AG09319 (cell line): ENCODE results near the gene ARMC5.

Experiments used
- DNase-seq: peaks from one replicate; pipeline ENCODE4 v3.0.0-alpha.2; 2010; ENCODE audit warnings: low read depth; ENCODE audit errors: extremely low read depth
- TF ChIP-seq, protein P1 (sequence below): IDR thresholded peaks from 2 replicates; pipeline ENCODE4 v1.5.1; 2011; ENCODE audit warnings: low read depth, mild to moderate bottlenecking, inconsistent platforms, low read length, moderate library complexity

ARMC5 gene

DNA sequence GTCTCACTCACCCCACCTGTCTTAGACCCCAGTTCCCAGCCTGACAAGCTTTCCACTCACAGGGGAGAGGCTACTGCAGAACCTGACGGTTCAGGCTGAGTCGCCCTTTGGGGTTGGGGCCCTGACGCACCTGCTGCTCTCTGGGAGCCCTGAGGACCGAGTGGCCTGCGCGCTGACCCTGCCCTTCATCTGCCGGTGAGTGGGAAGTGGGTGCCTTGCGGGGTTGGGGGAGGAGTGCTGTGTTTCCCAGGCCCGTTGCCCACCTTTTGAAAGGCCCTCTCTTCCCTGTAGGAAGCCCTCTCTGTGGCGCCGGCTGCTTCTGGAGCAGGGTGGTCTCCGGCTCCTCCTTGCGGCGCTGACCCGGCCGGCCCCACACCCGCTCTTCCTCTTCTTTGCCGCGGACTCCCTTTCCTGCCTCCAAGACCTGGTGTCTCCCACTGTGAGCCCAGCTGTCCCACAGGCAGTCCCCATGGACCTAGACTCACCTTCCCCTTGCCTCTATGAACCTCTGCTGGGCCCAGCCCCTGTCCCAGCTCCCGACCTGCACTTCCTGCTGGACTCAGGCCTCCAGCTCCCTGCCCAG lies 6.6 kb downstream of the ARMC5 start:
- no peak for DNase-seq
- TF ChIP-seq, protein P1, sequence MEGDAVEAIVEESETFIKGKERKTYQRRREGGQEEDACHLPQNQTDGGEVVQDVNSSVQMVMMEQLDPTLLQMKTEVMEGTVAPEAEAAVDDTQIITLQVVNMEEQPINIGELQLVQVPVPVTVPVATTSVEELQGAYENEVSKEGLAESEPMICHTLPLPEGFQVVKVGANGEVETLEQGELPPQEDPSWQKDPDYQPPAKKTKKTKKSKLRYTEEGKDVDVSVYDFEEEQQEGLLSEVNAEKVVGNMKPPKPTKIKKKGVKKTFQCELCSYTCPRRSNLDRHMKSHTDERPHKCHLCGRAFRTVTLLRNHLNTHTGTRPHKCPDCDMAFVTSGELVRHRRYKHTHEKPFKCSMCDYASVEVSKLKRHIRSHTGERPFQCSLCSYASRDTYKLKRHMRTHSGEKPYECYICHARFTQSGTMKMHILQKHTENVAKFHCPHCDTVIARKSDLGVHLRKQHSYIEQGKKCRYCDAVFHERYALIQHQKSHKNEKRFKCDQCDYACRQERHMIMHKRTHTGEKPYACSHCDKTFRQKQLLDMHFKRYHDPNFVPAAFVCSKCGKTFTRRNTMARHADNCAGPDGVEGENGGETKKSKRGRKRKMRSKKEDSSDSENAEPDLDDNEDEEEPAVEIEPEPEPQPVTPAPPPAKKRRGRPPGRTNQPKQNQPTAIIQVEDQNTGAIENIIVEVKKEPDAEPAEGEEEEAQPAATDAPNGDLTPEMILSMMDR = no peak

DNA sequence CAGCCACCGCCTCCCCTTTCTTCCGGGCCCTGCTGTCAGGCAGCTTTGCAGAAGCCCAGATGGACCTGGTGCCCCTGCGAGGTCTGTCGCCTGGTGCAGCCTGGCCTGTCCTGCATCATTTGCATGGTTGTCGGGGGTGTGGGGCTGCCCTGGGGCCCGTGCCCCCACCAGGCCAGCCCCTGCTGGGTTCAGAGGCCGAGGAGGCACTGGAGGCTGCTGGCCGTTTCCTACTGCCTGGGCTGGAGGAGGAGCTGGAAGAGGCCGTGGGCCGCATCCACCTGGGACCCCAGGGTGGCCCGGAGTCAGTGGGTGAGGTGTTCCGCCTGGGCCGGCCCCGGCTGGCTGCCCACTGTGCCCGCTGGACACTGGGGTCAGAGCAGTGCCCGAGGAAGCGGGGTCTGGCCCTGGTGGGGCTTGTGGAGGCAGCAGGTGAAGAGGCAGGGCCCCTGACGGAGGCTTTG lies 7.1 kb downstream of the ARMC5 start:
- TF ChIP-seq, protein P1 = no peak

DNA sequence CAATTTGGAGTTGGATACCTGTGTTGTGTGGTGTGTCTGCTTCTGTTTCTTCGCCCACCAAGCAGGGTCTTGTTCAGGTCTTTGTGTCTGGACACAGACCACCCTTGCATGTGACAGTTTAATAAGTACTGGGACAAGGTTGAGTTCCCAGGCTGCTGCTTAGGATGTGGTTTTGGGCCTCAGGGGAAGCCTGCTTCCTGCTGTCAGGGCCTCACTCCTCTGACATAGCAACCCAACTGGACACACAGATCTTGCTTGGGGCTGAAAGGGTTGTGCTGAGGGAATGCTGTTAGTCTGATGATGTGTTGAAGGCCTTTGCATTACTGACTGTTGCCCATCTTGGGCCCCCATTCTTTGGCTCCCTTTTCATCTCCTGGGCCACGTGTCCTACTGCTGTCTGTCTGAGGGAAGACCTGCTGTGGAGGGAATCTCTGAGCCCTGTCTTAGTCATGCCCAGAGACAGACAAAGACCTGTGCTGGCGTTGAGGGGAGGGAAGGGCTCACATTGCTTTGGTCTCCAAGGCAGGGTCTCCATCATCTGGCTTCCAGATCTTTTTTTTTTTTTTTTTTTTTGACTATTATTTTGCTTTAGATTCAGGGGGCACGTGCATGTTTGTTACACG lies 8.0 kb downstream of the ARMC5 start:
- TF ChIP-seq, protein P1 = no peak
- no peak for DNase-seq

More for the DNA sequence above, 7.1 kb downstream of the ARMC5 start:
- DNase-seq = no peak

DNA sequence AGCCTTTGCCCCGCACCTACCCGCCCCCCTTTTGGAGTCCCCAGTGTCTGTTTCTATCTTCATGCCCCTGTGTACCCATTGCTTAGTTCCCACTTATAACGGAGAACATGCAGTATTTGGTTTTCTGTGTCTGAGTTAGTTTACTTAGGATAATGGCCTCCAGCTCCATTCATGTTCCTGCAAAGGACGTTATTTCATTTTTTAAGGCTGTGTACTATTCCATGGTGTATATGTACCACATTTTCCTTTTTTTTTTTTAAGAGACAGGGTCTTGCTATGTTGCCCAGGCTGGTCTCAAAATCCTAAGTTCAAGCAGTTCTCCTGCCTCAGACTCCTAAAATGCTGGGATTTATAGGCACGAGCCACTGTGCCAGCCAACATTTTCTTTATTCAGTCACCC lies 8.6 kb downstream of the ARMC5 start:
- TF ChIP-seq, protein P1 = no peak
- no peak for DNase-seq

DNA sequence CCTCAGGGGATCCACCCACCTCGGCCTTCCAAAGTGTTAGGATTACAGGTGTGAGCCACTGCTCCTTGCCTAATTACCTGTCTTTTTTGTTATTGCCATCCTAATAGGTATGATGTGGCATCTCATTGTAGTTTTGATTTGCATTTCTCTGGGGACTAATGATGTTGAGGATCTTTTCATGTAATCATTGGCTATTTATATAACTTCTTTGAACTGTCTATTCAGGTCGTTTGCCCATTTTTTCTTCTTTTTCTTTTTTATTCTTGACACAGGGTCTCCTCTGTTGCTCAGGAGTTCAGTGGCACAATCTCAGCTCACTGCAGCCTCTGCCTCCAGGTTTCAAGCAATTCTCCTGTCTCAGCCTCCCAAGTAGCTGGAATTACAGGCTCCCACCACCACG lies 11.3 kb downstream of the ARMC5 start:
- no peak for DNase-seq
- TF ChIP-seq, protein P1 = no peak

DNA sequence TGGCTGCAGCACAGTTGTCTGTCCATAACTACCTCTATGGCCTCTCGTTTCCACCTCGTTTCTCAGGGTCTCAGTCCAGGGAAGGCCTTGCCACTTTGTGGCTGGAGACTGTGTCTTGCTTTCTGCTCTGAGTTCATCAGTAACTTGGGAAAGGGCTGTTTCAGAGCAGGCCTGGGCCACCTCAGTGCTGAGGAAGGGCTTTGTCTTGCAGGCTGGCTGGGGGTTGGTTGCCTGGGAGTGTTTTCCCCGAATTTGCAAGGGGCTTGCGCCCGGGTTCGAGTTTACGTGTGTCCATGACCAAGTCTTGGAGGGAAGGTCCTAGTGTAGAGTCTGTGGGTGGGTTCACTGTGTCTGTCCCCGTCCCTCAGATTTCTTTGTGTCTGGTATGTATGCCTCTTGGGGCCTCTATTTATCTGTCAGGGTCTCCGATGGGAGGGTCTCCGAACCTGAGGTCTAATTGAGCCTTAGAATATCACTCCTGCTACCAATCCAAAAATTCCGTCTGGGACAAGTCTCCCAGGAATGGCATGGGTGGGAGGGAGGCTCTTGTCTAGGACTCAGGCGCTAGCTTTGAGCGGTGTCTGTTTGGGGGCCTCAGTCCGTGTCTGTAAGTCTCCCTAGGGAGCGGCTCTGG lies 12.1 kb downstream of the ARMC5 start:
- no peak for DNase-seq
- TF ChIP-seq, protein P1 = no peak
